NCI-H2107 treated with DMSO at 0.1 percent for 48 hours (cell line): ENCODE measurements around the gene ZNF878.
"Not testable (repeated sequence)": the region's sequence is repeated elsewhere in the genome, so short reads cannot be mapped to it uniquely, and the experiment has no call there.

Experiments used
- DNase-seq: peaks from one replicate; lab custom pipeline; 2025; ENCODE audit not compliant: unreplicated experiment; lab: John Stamatoyannopoulos, UW

Gene ZNF878

DNA sequence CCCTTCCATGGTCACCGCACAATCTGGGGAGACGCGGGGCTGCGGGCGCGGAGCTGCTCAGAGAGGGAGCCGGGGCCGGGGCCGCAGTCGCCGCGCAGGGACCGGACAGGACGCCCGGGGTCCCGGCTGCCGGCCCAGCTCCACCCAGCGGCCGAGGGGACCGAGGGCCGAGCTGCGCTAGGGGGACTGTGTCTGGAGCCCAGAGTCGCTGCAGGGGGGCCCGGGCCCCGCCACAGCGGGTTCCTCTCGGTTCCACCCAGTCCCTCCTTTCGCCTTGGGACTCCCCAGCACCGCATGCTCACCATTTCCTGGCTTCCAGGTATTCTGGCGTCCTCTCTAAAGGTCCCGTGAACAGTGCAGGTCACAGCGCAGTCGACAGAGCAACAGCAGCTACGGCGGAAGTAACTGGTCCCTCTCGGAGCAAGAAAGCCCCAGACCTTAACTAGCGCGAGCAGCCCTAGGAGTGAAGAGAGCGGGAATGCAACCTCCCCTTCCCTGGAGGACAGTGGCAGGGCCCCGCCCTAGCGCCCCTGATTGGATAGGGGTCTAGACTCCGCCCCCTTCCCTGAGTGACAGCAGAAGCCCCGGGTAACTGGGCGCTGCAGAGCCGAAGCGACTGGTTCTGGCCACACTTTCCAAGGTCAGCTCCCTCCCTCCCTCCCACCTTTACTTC, at the start of gene ZNF878:
Gene ZNF878, minus strand, starts transcription at position 465 of the 673 bp plus-strand sequence. Its CDS starts 160 bp downstream, at position 305.
- no peak for DNase-seq

DNA sequence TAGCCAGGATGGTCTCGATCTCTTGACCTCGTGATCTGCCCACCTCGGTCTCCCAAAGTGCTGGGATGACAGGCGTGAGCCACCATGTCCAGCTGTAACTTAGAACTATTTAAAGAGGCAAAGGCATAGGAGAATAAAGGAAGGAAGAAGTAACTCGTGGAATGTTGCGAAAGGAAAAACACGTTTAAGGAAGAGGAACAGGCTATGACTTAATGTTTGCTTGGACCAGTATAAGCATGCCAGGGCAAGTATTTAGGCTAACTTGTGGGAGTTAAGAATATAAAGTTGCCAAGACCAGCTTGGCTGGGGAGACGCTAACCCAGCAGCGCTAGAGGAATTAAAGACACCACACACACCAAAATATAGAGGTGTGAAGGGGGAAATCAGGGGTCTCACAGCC, 45.3 kb upstream of the ZNF878 start:
- DNase-seq, result no peak

DNA sequence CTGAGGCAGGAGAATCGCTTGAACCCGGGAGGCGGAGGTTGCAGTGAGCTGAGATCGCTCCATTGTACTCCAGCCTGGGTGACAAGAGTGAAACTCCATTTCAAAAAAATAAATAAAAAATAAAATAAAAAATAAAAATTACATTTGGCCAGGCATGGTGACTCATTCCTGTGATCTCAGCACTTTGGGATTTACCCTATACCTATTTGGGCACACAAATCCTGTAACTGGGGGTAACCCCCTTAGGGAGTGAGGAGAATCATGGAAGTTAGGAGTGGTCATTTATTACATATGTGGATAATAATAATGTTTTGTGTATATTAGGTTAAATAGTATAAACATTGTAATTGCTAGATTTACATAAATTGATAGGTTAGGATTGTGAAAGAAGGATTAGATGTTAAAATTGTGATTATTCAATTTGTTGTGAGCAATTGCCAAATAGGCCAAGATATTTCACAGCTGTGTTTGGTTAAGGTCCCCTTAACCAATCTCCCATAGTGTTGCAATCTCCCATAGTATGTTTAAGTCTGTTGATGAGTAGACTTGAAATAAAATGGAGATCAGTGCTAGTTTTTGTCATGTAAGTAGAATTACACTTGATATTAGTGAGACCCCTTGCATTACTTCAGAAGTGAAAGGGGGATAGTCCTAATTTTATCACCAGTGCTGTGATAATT, 42.5 kb upstream of the ZNF878 start:
- no peak for DNase-seq

DNA sequence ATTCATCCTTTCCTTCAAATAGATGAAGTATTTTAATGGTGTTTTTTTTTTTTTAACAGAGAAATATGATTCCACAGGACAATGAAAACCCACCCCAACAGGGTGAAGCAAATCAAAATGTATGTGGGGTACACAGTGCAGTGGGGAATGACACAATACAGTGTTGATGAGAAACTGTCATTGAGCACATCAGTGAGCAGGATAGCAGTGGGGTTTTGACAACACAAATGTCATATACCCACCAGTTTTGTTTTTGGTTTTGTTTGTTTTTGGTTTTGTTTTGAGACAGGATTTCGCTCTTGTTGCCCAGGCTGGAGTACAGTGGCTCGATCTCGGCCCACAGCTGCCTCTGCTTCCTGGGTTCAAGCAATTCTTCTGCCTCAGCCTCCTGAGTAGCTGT, 41.0 kb upstream of the ZNF878 start:
- DNase-seq, result no peak

DNA sequence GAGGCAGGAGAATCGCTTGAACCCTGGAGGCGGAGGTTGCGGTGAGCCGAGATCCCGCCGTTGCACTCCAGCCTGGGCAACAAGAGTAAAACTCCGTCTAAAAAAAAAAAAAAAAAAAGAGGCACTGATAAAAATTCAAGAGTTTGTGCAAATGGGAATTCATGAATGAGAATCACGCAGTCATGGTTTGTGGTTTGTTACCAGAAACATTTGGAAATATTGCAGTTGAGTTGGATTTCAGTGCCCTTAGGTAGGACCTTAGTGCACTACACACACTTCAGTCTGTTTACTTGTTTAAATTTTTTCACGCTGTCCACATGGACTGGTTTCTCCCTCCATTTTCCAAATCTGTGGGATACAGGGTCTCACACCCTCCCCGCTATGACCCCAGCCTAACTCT, 40.2 kb upstream of the ZNF878 start:
- no peak for DNase-seq

DNA sequence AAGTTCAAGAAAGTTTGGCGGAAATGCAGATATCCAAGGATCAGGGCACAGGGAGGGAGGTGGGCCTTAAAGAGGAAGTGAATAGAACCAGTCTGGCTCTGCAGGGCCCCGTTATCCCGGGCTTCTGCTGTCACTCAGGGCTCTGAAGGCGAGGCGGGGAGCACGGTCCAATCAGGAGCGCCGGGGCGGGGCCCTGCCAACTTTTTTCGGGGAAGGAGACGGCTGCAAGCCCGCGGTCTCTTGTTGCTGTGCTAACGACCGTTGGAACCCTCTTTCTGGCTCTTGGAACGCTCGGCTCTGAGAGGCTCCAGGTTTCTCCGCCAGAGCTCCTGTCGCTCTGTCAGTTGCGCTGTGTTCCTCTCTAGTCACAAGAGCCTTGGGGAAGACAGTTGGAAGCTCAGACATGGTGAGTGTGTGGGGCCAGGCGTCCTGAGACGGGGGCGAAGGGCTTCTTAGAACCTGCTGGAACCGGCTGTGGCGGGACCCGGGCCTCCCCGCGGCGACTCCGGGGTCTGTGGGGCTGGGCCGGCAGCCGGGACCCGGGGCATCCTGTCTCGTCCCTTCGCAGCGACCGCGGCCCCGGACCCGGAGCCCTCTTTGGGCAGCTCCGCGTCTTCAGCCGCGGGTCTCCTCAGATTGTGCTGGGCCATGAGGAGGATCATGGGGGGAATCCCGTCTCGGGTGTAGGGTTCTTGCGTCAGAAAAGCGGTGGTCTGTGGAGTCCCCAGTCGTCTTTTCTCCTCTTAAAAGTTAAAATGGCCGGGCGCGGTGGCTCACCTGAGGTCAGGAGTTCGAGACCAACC, 39.5 kb upstream of the ZNF878 start:
- no peak for DNase-seq

DNA sequence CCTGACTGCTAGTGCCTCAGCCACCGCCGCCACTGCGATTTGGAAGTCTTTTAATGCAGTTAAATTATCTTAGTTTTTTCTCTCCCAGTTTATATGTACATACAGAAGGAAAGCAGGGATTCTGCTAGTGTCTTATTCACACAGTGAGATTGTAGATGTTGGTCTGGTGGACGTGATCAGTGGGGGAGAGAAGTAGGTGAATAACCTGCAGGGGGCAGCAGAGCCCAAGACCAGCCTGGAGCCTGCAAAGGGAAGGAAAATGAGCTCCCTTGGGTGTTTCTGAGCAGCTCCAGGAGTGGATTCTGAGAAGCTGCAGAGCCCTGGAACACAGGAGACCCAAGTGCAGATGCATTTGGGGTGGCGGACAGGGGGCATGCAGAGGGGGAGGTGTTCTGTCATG, 38.0 kb upstream of the ZNF878 start:
- no peak for DNase-seq

DNA sequence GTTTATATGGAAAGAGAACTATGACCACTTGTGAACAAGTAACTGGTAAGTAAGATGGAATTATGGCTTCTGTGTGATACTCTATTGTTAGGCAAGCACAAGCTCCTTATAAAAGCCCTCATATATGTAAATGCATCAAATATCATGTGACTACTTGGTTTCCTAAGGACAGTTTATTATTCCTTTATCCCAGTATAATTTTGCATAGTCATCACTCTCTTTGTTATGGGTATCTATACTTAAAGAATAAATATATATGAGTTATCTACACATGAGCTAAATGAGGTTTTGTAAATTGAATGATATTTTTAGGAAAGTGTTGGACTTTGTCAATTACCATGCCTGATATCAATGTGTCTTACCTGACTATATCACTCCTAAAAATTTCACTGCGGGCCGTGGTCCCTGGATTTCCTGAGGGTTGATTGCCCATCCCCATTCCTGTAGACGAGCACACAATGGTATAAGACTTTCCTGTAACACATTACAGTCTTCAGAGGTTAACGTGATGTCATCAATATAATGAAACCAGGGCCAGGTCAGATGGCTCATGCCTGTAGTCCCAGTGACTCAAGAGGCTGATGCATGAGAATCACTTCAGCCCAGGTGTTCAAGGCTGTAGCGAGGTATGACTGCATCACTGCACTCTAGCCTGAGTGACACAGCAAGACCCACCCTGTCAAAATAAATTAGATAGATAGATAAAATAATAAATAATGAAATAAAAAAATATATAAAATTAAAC, 32.5 kb upstream of the ZNF878 start:
- DNase-seq, result no peak

DNA sequence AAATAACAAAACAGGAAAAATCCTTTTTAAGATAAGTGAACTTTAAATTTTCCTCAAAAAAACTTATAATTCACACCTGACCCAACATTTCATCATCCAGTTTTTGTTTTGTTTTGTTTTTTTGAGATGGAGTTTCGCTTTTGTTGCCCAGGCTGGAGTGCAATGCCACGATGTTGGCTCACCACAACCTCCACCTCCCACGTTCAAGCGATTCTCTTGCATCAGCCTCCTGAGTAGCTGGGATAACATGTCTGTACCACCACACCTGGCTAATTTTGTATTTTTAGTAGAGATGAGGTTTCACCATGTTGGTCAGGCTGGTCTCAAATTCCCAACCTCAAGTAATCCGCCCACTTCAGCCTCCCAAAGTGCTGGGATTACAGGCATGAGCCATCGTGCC, 30.6 kb upstream of the ZNF878 start:
- DNase-seq, result not testable (repeated sequence)

DNA sequence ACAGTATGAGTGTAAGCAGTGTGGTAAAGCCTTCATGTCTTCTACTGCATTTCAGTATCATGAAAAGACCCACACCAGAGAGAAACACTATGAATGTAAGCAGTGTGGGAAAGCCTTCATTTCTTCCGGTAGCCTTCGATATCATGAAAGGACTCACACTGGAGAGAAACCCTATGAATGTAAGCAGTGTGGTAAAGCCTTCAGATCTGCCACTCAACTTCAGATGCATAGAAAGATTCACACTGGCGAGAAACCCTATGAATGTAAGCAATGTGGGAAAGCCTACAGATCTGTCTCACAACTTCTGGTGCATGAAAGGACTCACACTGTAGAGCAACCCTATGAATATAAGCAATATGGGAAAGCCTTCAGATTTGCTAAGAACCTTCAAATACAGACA, 24.6 kb upstream of the ZNF878 start:
- no peak for DNase-seq

DNA sequence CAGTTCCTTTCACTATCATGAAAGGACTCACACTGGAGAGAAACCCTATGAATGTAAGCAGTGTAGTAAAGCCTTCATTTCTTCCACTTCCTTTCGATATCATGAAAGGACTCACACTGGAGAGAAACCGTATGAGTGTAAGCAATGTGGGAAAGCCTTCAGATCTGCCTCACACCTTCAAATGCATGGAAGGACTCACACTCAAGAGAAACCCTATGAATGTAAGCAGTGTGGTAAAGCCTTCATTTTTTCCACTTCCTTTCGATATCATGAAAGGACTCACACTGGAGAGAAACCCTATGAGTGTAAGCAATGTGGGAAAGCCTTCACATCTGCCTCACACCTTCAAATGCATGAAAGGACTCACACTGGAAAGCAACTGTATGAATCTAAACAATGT, 23.6 kb upstream of the ZNF878 start:
- not testable (repeated sequence) for DNase-seq

DNA sequence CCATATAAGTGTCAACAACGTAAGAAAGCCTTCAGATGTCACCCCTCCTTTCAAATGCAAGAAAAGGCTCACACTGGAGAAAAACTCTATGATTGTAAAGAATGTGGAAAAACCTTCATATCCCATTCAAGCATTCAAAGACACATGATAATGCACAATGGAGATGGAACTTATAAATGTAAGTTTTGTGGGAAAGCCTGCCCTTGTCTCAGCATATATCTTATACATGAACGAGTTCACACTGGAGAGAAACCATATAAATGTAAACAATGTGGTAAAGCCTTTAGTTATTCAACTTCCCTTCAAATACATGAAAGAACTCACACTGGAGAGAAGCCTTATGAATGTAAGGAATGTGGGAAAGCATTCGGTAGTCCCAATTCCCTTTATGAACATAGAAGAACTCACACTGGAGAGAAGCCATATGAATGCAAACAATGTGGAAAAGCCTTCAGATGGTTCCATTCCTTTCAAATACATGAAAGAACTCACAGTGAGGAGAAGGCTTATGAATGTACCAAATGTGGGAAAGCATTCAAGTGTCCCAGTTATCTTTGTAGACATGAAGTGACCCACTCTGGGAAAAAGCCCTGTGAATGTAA, 22.9 kb upstream of the ZNF878 start:
- no peak for DNase-seq

DNA sequence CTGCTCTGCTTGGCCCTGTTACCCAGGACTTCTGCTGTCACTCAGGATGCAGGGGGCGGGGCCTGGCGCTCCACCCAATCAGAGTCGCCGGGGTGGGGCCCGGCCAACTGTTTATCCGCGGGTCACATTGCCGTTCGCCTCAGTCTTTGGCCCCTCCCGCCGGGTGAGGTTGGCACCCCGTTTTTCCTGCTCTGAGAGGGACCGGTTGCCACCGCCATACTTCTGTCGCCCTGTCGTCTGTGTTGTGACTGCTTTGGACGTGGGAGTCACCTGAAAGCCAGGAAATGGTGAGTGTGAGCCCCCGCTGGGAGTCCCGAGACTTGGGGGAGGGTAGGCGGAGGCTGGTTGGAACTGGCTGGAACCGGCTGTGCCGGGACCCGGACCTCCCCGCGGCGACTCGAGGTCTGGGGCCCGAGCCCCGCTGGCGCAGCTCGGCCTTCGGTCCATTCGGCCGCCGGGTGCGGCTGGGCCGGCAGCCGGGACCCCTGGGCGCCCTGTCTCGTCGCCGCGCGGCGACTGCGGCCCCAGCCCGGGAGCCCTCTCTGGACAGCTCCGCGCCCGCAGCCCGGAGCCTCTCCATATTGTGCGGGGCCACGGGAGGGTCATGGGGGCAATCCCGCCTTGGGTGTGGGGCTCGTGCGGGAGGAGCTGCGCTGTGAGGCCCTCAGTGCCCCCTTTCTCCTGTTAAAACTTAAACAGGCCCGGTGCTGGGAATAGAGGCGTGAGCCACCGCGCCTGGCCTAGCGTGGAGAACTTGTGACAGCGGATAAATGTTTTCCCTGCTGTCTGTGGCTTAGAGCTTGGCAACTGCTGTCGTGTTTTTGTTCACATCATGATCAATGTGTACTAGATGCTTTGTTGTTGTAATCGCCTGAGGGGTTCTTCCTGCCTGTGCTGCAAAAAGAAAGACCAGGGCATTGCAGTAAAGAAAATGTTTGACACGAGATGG, 12.1 kb upstream of the ZNF878 start, which contains the start of gene ZNF844:
Gene ZNF844, plus strand, starts transcription at position 142 of the 949 bp plus-strand sequence. Its CDS starts 143 bp downstream, at position 285.
- DNase-seq, result no peak

DNA sequence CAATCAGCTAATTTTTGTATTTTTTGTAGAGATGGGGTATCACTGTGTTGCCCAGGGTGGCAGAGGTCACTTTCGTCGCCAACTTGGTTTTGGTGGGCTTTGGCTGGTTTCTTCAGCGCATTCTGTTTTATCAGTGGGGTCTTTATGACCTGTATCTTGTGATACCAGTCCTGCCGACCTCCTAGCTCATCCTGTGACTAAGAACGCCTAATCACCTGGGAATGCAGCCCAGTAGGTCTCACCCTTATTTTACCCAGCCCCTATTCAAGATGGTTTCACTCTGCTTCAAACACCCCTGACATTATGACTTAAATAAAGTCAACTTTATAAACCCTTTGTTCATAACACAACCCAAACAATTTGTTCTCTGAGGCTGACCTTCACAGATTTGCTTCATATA, 3.0 kb upstream of the ZNF878 start:
- DNase-seq, result no peak

DNA sequence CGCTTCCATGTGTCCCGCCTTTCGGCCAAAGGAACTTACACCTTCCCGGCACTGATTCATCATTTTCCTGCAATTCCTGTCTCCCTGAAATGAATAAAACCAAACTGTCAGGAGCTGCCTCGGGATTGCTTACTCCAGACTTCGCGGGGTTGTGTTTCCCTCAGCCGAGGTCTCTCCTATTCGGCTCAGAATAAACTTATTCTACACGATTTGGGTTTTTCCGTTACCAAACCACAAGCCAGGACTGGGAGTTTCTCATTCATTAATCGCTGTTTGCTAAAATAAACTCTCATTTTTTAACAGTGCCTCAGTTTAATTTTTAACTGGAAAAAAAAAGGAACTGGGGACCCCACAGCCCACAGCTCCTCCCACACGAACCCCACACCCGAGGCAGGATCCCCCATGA, 667 bp downstream of the ZNF878 start:
- no peak for DNase-seq

DNA sequence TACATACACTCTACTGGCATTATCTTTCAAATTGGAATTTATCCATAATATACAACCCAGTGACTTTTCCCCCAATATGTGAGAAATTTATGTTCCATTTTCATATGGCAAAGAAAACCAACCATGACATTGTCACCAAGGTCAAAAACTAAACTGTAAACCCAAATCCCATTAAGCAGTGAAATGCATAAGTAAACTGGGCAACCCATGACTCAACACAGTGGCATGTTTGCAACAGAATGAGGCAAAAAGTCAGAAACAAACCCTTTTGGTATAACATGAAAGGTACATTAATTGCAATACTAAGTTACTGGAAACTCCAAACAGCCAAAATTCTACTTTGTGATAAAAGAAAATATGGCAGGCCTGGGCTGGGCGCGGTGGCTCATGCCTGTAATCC, 4.9 kb downstream of the ZNF878 start:
- DNase-seq, result no peak

DNA sequence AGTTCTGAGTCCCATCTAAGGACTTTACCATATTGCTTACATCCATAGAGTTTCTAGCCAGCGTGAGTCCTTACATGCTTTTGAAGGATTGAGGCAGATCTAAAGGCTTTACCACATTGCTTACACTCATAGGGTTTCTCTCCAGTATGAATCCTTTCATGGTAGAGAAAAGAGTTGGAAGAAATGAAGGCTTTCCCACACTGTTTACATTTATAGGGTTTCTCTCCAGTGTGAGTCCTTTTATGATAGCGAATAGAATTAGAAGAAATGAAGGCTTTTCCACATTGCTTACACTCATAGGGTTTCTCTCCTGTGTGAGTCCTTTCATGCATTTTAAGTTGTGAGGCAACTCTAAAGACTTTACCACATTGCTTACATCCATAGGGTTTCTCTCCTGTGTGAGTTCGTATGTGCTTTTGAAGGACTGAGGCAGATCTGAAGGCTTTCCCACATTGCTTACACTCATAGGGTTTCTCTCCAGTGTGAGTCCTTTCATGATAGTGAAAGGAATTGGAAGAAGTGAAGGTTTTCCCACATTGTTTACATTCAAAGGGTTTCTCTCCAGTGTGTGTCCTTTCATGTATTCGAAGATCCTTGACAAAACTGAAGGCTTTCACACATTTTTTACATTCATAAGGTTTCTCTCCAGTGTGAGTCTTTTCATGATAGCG, 8.9 kb downstream of the ZNF878 start:
- no peak for DNase-seq

DNA sequence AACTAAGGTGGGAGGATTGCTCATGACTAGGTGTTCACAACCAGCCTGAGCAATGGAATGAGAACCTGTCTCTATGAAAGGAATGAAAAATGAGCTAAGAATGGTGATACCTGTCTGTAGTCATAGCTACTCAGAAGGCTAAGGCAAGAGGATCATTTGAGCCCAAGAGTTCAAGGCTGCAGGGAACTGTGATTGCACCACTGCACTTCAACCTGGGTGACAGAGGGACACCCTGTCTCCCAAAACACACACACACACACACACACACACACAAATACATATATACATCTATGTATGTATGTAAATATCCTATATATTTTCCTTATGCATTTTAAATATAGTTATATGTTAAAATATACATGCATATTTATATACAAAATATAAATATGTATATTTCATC, 9.9 kb downstream of the ZNF878 start:
- no peak for DNase-seq
